Measurements from ENCODE around the gene TMEM106B.

Gene TMEM106B

GRCh38 chr7:12228024-12228423 is 16.9 kb downstream of the TMEM106B start:
- H3K4me3 ChIP-seq (replicated peaks in 1 of 2; ENCODE audit: low read depth in 2 of 2, low read length in 2 of 2), result no peak overlapping the region
- DNase-seq (ENCODE audit: low read depth in 2 of 2), result no peak
- TF ChIP-seq CTCF (IDR thresholded peaks at IDR 0.05; ENCODE audit: low read depth, low read length), result no peak

GRCh38 chr7:12229046-12229445 is 18.0 kb downstream of the TMEM106B start:
- peak; percentile 8 to 59 for DNase-seq (ENCODE audit: low read depth in 2 of 2)
- H3K4me3 ChIP-seq (replicated peaks in 1 of 2; ENCODE audit: low read depth in 2 of 2, low read length in 2 of 2), result no peak overlapping the region

GRCh38 chr7:12231097-12231496 is 20.0 kb downstream of the TMEM106B start:
- H3K4me3 ChIP-seq (replicated peaks in 1 of 2; ENCODE audit: low read depth in 2 of 2, low read length in 2 of 2), result no peak overlapping the region
- TF ChIP-seq CTCF (IDR thresholded peaks at IDR 0.05; ENCODE audit: low read depth, low read length), result no peak
- no peak for DNase-seq (ENCODE audit: low read depth in 2 of 2)

More at GRCh38 chr7:12229046-12229445, 18.0 kb downstream of the TMEM106B start:
- no peak for TF ChIP-seq CTCF (IDR thresholded peaks at IDR 0.05; ENCODE audit: low read depth, low read length)

- no peak for DNase-seq (ENCODE audit: low read depth in 2 of 2)
- no peak overlapping the region for H3K4me3 ChIP-seq (replicated peaks in 1 of 2; ENCODE audit: low read depth in 2 of 2, low read length in 2 of 2)
- TF ChIP-seq CTCF (IDR thresholded peaks at IDR 0.05; ENCODE audit: low read depth, low read length), result no peak
Measured at GRCh38 chr7:12233175-12233574, 22.1 kb downstream of the TMEM106B start.

GRCh38 chr7:12234334-12234865 is 23.3 kb downstream of the TMEM106B start:
- DNase-seq (ENCODE audit: low read depth in 2 of 2), result no peak
- no peak overlapping the region for H3K4me3 ChIP-seq (replicated peaks in 1 of 2; ENCODE audit: low read depth in 2 of 2, low read length in 2 of 2)
- no peak for TF ChIP-seq CTCF (IDR thresholded peaks at IDR 0.05; ENCODE audit: low read depth, low read length)

GRCh38 chr7:12235970-12236369 is 24.9 kb downstream of the TMEM106B start:
- TF ChIP-seq CTCF (IDR thresholded peaks at IDR 0.05; ENCODE audit: low read depth, low read length), result no peak
- H3K4me3 ChIP-seq (replicated peaks in 1 of 2; ENCODE audit: low read depth in 2 of 2, low read length in 2 of 2), result no peak overlapping the region

GRCh38 chr7:12237007-12237406 is 25.9 kb downstream of the TMEM106B start:
- no peak for TF ChIP-seq CTCF (IDR thresholded peaks at IDR 0.05; ENCODE audit: low read depth, low read length)
- no peak for DNase-seq (ENCODE audit: low read depth in 2 of 2)

More at GRCh38 chr7:12235970-12236369, 24.9 kb downstream of the TMEM106B start:
- DNase-seq (ENCODE audit: low read depth in 2 of 2), result no peak

More at GRCh38 chr7:12237007-12237406, 25.9 kb downstream of the TMEM106B start:
- no peak overlapping the region for H3K4me3 ChIP-seq (replicated peaks in 1 of 2; ENCODE audit: low read depth in 2 of 2, low read length in 2 of 2)
